ENCODE results near the gene IL1RL2.

Gene IL1RL2

GRCh38 chr2:102159295-102159694 lies 27.5 kb upstream of the IL1RL2 start:
- DNase-seq = no peak

GRCh38 chr2:102166189-102166845 lies 20.5 kb upstream of the IL1RL2 start:
- DNase-seq = peak; percentile 3

GRCh38 chr2:102168026-102168771 lies 18.6 kb upstream of the IL1RL2 start:
- no peak for DNase-seq

GRCh38 chr2:102171946-102172345 lies 14.9 kb upstream of the IL1RL2 start:
- DNase-seq = no peak

GRCh38 chr2:102172745-102173144 lies 14.1 kb upstream of the IL1RL2 start:
- no peak for DNase-seq

- DNase-seq = no peak
Observed at GRCh38 chr2:102176172-102176571, 10.7 kb upstream of the IL1RL2 start.

- no peak for DNase-seq
Observed at GRCh38 chr2:102177814-102178478, 8.9 kb upstream of the IL1RL2 start.

GRCh38 chr2:102179061-102179460 lies 7.8 kb upstream of the IL1RL2 start:
- no peak for DNase-seq

GRCh38 chr2:102179788-102180686 lies 6.8 kb upstream of the IL1RL2 start:
- no peak for DNase-seq

GRCh38 chr2:102180687-102180999 lies 6.2 kb upstream of the IL1RL2 start:
- no peak for DNase-seq

GRCh38 chr2:102181376-102181775 lies 5.4 kb upstream of the IL1RL2 start:
- DNase-seq = no peak

- no peak for DNase-seq
Observed at GRCh38 chr2:102181919-102182635, 4.7 kb upstream of the IL1RL2 start.

GRCh38 chr2:102184018-102184417 lies 2.8 kb upstream of the IL1RL2 start:
- DNase-seq = no peak

GRCh38 chr2:102184568-102184967 lies 2.3 kb upstream of the IL1RL2 start:
- no peak for DNase-seq

- DNase-seq = peak; percentile 5
Observed at GRCh38 chr2:102185347-102185746, 1.5 kb upstream of the IL1RL2 start.

- no peak for DNase-seq
Observed at GRCh38 chr2:102187496-102188150, 800 bp downstream of the IL1RL2 start.

- no peak for DNase-seq
Observed at GRCh38 chr2:102190430-102191107, 3.7 kb downstream of the IL1RL2 start.

- DNase-seq = no peak
Observed at GRCh38 chr2:102191501-102191900, 4.7 kb downstream of the IL1RL2 start.

GRCh38 chr2:102193074-102193473 lies 6.3 kb downstream of the IL1RL2 start:
- DNase-seq = no peak

- no peak for DNase-seq
Observed at GRCh38 chr2:102194609-102195268, 7.9 kb downstream of the IL1RL2 start.

All from hematopoietic multipotent progenitor cell treated with erythropoietin and hydrocortisone succinate and interleukin-3 and kit ligand, for 8 days (in vitro differentiated cells).